Mucosa of stomach (tissue), 1 donor: ENCODE results near the gene ARPC2.

ENCODE experiments used
- H3K27me3 ChIP-seq: one replicate; pipeline ENCODE4 v1.7.0; 2013; ENCODE audit warnings: mild to moderate bottlenecking, low read length; ENCODE audit not compliant: control insufficient read depth, insufficient read depth
- H3K36me3 ChIP-seq: one replicate; pipeline ENCODE4 v1.7.0; 2013; ENCODE audit warnings: low read length; ENCODE audit not compliant: control insufficient read depth, insufficient read depth
- H3K4me1 ChIP-seq: one replicate; pipeline ENCODE4 v1.7.0; 2013; ENCODE audit warnings: mild to moderate bottlenecking, low read length; ENCODE audit not compliant: control insufficient read depth, insufficient read depth
- H3K4me3 ChIP-seq: one replicate; pipeline ENCODE4 v1.7.0; 2013; ENCODE audit warnings: low read length
- H3K9ac ChIP-seq: one replicate; pipeline ENCODE4 v1.7.0; 2013; ENCODE audit warnings: mild to moderate bottlenecking, low read length, moderate library complexity
- H3K9me3 ChIP-seq: one replicate; pipeline ENCODE4 v1.7.0; 2013; ENCODE audit warnings: mild to moderate bottlenecking, low read length, moderate library complexity; ENCODE audit not compliant: control insufficient read depth
- donor health status: Pancreatic carcinoma.

ARPC2 gene

GRCh38 chr2:218187296-218188015 is 29.5 kb upstream of the ARPC2 start:
- Histone ChIP-seq H3K36me3 (no peaks in the 10 kb centered on the region), H3K4me1 (peaks cover 26% of the 10 kb centered on the region), H3K9me3 (no peaks in the 10 kb centered on the region), H3K4me3 (no peak overlapping the region), H3K27me3 (no peaks in the 10 kb centered on the region), H3K9ac (peak overlapping the region; percentile 26)

GRCh38 chr2:218188528-218188927 is 28.5 kb upstream of the ARPC2 start:
- Histone ChIP-seq H3K9me3 (no peaks in the 10 kb centered on the region), H3K4me3 (no peak overlapping the region), H3K27me3 (no peaks in the 10 kb centered on the region), H3K4me1 (peaks cover 26% of the 10 kb centered on the region), H3K36me3 (no peaks in the 10 kb centered on the region), H3K9ac (no peak overlapping the region)

- Histone ChIP-seq H3K9ac (no peak overlapping the region), H3K9me3 (no peaks in the 10 kb centered on the region), H3K36me3 (no peaks in the 10 kb centered on the region), H3K27me3 (no peaks in the 10 kb centered on the region), H3K4me1 (peaks cover 3% of the 10 kb centered on the region), H3K4me3 (no peak overlapping the region)
Observed at GRCh38 chr2:218192902-218193430, 24.0 kb upstream of the ARPC2 start.

DNA sequence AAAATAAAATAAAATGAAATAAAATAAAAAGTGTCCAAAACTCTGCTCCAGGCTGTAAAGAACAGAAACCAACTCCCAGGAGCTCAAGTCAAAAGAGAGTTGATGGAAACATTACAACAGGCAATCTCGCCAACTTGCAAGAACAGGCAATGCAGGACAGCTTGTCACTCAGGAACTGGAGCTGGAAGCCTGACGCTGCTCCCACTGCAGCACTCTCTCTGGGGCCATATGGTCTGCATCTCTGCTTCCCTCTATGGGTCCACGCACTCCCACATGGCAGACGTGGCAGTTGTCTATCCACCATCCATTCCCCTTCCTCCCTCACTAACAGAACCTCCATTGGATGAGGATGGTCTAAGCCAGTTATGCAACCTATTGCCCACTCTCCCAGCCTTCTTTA is 23.3 kb upstream of the ARPC2 start:
- Histone ChIP-seq H3K9ac (no peak overlapping the region), H3K4me3 (no peak overlapping the region), H3K9me3 (no peaks in the 10 kb centered on the region), H3K4me1 (no peaks in the 10 kb centered on the region), H3K27me3 (no peaks in the 10 kb centered on the region), H3K36me3 (no peaks in the 10 kb centered on the region)

DNA sequence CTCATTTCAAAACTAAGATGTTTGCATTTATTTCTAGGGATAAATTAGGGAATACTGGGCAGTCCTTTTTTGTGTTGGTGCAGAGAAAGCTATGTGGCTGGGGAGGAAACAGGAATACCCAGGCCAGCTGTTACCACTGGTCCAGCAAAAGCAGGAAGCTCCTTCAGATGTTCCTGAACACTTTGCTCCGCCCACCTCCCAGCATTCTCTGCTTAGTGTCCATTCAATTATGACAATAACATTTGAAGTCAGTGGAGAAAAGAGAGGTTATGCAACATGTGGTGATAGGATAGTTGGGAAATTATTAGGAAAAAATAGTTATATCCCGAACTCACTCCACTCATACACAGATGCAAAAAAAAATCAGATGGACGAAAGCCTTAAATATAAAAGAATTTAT is 22.1 kb upstream of the ARPC2 start:
- Histone ChIP-seq H3K9me3 (no peaks in the 10 kb centered on the region), H3K36me3 (no peaks in the 10 kb centered on the region), H3K4me1 (no peaks in the 10 kb centered on the region), H3K4me3 (no peak overlapping the region), H3K9ac (no peak overlapping the region), H3K27me3 (no peaks in the 10 kb centered on the region)

- H3K4me3 ChIP-seq = no peak overlapping the region
- no peaks in the 10 kb centered on the region for H3K9me3 ChIP-seq
- H3K4me1 ChIP-seq = no peaks in the 10 kb centered on the region
- H3K9ac ChIP-seq = no peak overlapping the region
- no peaks in the 10 kb centered on the region for H3K36me3 ChIP-seq
- no peaks in the 10 kb centered on the region for H3K27me3 ChIP-seq
Observed at GRCh38 chr2:218196974-218197373, 20.0 kb upstream of the ARPC2 start.

DNA sequence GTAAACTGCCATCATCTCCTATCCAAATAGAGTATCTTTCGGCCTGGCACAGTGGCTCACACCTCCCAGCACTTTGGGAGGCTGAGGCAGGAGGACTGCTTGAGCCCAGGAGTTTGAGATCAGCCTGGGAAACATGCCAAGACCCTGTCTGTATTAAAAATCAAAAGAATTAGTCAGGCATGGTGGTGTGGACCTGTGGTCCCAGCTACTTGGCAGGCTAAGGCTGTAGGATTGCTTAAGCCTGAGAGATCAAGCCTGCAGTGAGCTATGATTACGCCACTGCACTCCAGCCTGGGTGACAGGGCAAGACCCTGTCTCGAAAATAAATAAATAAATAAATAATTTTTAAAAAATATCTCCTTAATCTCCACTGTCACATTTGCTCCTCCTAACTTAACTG is 14.7 kb upstream of the ARPC2 start:
- H3K27me3 ChIP-seq = no peaks in the 10 kb centered on the region
- H3K4me3 ChIP-seq = no peak overlapping the region
- H3K9ac ChIP-seq = no peak overlapping the region
- no peaks in the 10 kb centered on the region for H3K9me3 ChIP-seq
- H3K36me3 ChIP-seq = no peaks in the 10 kb centered on the region
- H3K4me1 ChIP-seq = no peaks in the 10 kb centered on the region

DNA sequence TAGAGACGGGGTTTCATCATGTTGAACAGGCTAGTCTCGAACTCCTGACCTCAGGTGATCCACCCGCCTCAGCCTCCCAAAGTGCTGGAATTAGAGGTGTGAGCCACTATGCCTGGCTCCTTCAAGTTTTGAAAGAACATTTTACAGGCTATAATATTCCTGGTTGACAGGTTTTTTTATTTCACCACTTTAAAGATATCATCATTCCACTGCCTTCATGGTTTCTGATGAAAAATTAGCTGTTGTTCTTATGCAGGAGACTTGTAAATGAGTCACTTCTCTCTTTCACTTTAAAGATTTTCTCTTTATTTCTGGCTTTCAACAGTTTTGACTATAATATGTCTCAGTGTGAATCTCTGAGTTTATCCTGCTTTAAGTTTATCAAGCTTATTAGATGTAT is 7.9 kb upstream of the ARPC2 start:
- Histone ChIP-seq H3K9me3 (no peaks in the 10 kb centered on the region), H3K4me3 (no peak overlapping the region), H3K9ac (no peak overlapping the region), H3K36me3 (no peaks in the 10 kb centered on the region), H3K4me1 (no peaks in the 10 kb centered on the region), H3K27me3 (no peaks in the 10 kb centered on the region)

DNA sequence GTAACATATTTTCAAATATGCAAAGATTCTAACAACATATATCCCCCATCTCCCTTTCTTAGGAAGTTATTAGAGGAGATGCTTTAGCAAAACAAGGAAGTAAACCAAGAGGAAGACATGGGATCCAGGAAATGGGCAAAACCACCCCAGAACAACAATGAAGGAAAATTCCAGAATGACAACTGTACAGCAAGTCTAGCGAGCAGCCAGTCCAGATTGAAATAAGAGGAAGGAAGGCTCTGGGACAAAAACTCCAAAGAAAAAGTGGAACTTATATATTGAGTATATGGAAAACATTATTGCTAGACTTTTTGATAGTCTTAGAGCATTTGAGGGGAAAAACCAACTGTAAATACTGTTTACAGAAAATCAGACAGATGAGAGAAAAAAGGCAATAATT is 2.9 kb upstream of the ARPC2 start:
- Histone ChIP-seq H3K9ac (no peak overlapping the region), H3K4me3 (no peak overlapping the region), H3K9me3 (no peaks in the 10 kb centered on the region), H3K36me3 (no peaks in the 10 kb centered on the region), H3K27me3 (no peaks in the 10 kb centered on the region), H3K4me1 (peaks cover 14% of the 10 kb centered on the region)

DNA sequence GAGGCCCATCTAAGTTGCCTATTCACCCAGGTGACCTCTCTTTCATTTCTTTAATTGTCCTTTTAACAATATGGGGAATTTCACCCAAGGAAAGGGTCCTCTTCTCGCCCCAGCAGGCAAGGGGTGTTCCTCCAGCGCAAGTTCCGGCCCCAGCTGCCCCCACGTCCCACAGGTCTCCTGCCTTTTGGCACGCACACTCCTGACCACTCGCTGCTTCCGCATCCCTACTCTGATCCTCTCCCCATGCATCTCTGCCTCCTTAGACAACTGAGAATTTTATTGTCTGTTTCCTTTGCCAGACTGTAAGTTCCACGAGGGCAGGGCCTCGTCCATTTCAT is 684 bp upstream of the ARPC2 start:
- Histone ChIP-seq H3K36me3 (no peaks in the 10 kb centered on the region), H3K4me1 (peaks cover 33% of the 10 kb centered on the region), H3K9me3 (no peaks in the 10 kb centered on the region), H3K9ac (peak overlapping the region; percentile 96), H3K27me3 (no peaks in the 10 kb centered on the region), H3K4me3 (peak overlapping the region; percentile 93)

- no peaks in the 10 kb centered on the region for H3K36me3 ChIP-seq
- peaks cover 43% of the 10 kb centered on the region for H3K4me1 ChIP-seq
- H3K27me3 ChIP-seq = no peaks in the 10 kb centered on the region
- peak overlapping the region; percentile 67 for H3K4me3 ChIP-seq
- peak overlapping the region; percentile 97 for H3K9ac ChIP-seq
- H3K9me3 ChIP-seq = no peaks in the 10 kb centered on the region
Observed at GRCh38 chr2:218217360-218218267, 625 bp downstream of the ARPC2 start.
